Measurements from ENCODE around the gene ROBO3.

The ROBO3 gene

DNA sequence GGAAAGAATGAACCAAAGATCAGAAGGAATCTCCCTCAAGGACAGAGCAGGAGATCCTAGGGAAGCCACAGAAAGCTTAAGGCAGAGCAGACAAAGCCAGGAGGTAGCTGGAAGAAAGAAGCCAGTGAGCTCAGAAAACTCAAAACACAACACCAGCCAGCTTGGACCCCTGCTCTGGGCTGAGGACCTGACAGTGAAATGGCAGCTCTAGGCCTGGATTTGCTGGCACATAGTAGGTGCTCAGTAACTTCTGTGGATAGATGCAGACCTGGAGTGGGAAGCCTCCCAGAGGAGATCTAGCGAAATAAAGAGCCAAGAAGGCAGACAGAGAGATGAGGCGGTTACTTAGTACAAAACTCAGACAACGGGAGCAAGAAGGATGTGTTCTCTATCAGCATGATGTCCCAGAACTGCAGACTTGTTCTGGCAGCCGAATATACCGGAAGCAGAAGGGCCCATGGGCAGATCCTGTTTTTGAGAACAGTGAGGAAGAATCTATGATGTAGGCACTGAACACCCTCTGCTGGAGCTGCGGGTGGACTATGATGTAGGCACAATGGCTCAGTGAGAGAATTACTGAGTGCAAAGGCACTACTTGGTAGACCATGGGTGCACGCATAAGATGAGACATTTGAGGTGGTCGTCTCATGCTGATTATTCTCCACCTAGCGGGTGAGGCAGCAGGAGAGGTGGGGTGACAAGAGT is 27.7 kb downstream of the ROBO3 start:
- DNase-seq (ENCODE audit: low read depth): no peak

- DNase-seq (ENCODE audit: low read depth): no peak
Observed at GRCh38 chr11:124893781-124894401, 28.7 kb downstream of the ROBO3 start.

GRCh38 chr11:124894606-124895430 is 29.6 kb downstream of the ROBO3 start:
- DNase-seq (ENCODE audit: low read depth): no peak

DNA sequence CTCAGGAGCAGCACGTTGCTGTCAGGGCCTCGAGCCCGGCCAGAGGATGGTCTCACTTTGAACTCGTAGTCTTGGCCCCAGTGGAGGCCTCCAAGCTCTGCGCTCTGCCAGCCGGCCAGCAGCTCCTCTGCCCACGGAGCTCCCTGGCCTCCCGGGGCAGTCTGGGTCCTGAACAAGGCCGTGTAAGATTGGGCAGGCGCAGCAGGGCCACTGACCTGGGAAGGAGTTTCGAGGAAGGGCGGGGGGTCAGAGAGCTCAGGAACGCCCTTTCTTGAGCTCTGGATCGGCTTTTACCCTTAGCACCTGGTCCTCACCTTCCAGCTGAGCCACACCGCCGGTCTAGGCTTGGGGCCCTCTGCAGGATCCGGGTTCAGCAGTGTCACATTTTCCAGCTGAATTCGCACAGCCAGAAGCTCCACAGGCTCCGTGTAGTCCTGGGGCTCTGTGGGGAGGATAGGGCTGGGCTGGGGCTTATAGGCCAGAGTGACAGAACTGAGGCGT is 30.3 kb downstream of the ROBO3 start:
- DNase-seq (ENCODE audit: low read depth): no peak

DNA sequence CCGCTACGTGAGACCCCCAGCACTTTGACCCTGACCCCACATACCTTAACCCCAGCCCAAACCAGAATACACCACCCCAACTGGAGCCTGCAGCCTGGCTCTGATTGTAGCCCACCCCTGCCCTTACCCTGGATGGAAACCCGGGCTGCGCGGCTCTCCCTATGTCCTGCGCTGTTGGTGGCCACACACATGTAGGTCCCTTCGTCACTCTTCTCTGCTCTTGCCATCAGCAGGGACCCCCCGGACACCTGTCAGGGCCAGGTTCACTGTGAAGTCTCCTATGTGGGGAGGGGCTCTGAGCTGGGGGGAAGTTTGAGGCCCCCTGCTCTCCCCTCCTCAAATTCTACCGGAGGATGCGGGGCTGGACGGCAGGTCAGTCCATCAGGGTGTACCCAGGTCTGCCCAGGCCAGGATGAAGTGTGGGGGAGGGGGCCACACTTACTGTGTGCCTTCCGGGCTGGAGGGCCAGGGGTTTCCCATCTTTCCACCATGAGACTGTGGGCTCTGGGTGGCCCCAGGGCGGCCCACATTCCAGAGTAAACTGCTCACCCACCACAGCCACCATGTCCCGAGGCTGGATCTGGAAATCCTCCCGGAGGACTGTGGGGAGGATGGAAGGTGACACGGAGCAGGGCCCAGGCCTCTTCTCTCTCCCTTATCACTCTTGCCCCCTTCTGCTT is 31.0 kb downstream of the ROBO3 start:
- no peak for DNase-seq (ENCODE audit: low read depth)

DNA sequence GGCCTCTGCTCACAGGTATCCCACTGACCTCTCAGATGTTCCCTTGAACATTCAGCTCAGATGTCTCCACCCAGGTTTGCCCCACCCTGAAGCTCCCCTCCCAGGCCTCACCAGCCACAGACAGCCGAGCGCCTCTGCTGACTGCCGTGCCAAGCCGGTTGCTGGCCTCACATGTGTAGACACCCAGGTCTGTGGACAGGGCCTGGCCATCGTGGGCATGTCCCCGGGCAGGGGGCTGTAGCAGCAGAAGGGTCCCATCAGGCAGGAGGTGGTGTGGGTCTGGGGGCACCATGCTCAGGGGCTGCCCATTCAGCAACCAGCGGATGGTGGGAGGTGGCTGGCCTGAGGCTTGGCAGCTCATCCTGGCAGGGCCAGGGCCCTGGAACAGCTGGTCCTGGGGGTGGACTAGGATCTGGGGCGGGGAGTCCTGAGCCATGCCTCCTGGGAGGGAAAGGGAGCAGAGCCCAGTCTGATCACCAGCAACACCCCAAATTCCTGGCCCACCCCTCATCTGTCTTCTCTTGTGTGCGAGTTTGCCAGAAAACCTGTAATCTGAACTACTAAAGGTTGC is 31.7 kb downstream of the ROBO3 start:
- no peak for DNase-seq (ENCODE audit: low read depth)

DNA sequence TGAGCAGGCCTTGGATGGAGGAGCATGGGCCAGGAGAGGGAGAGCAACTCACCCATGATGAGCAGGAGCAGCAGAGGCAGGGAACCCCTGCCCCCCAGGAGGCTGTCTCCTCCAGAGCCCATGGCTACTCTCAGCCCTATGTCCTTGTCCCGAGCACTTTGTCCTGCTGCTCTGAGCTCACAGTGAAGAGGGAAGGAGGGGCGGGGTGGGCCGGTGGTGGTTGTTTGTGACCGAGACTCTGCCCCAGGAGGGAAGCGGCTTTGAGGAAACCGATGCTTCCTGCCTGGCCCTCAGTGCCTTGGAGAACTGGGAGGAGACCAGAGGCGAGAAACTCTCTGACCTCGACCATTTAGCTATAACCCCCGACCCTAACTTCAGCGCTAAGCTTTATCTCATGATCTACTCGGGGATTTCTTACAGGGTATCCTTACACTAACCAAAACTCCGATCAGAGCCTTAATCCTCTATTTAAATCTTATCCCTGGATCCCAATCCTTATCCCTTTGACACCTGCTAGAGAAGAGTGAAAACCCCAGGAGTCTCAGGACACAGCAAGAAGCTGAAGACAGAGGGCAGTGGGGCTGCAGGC is 32.5 kb downstream of the ROBO3 start, which contains the start of gene ROBO4:
TSS of gene ROBO4 (minus strand) at position 192 of the 589 bp plus-strand sequence. CDS start at position 122, 70 bp downstream.
- DNase-seq (ENCODE audit: low read depth): no peak

- DNase-seq (ENCODE audit: low read depth): no peak
Observed at GRCh38 chr11:124898263-124898680, 33.0 kb downstream of the ROBO3 start.

DNA sequence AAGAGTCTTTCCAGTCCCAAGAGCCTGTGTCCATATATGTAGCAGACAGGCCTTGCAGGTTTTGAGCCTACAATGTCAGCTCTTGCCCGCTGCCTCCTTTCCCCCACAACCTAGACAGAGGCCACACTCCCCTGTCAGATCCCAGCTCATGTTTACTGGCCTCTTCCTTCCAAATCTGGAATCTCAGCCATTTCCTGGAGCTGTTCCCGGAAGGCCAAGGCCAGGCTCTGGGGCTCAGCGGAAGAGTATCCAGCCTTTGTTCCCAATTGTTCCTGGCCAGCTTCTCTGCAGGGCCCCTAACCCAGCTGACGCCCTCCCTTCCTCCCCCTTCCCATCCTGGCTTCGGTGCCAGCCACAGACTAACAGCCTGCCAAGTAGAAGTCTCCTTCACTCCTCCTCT is 33.5 kb downstream of the ROBO3 start:
- no peak for DNase-seq (ENCODE audit: low read depth)

GRCh38 chr11:124899383-124900145 is 34.3 kb downstream of the ROBO3 start:
- DNase-seq (ENCODE audit: low read depth): no peak

DNA sequence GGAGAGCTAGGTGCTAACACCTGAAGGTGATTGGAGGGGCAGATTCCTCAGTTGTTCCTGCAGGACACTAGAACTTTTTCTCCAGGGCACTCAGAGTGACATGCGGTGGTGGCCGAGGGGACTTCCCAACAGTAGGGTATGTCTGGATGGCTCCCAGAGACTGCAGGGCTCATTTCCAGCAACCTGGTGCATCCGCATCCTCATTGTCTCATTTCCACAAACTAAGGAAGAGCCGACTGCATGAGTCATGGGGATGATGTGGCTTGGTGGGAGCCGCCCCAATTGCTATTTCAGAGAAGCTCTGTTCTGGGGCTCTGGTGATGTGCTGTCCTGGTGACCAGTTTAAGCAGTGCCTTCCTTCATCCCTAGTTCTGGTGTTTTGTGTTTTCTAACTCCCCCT is 35.2 kb downstream of the ROBO3 start:
- no peak for DNase-seq (ENCODE audit: low read depth)

DNA sequence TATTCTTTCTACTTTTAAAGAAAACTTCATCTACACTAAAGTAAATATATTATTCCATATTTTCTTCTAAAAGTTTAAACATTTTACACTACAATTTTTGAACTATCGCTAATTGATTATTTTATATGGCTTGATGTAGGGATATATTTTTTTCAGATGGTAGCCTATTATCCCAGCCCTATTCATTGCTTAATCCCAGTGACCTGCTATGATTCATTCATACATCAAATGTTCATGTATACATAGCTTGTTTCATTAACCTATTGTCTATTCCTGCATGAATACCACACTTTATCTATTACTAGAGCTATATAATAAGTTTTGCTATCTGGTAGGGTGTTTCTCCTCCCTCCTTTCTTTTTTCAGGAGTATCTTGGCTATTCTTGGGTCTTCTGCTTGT is 37.4 kb downstream of the ROBO3 start:
- DNase-seq (ENCODE audit: low read depth): no peak

- no peak for DNase-seq (ENCODE audit: low read depth)
Observed at GRCh38 chr11:124915541-124916369, 50.5 kb downstream of the ROBO3 start.

DNA sequence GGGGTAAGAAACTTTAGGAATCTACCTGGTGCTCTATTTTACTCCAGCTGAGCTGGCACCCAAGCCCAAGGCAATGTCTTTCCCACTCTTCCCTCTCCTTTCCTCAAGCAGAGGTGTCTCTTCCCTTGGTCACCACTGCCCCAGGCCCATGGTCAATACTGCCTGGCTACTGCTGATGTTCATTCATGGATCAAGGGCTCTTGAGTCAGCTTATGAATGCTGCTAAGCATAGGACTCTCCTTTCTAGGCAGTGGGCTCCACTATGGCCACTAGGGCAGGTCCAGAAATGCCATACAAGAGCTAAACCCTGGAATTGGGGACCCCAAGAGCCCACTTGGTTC is 51.1 kb downstream of the ROBO3 start:
- no peak for DNase-seq (ENCODE audit: low read depth)

- no peak for DNase-seq (ENCODE audit: low read depth)
Observed at GRCh38 chr11:124917115-124917637, 51.9 kb downstream of the ROBO3 start.

GRCh38 chr11:124918950-124919349 is 53.7 kb downstream of the ROBO3 start, which contains the start of gene HEPN1:
Gene HEPN1 (plus strand): TSS chr11:124919250.
- no peak for DNase-seq (ENCODE audit: low read depth)

DNA sequence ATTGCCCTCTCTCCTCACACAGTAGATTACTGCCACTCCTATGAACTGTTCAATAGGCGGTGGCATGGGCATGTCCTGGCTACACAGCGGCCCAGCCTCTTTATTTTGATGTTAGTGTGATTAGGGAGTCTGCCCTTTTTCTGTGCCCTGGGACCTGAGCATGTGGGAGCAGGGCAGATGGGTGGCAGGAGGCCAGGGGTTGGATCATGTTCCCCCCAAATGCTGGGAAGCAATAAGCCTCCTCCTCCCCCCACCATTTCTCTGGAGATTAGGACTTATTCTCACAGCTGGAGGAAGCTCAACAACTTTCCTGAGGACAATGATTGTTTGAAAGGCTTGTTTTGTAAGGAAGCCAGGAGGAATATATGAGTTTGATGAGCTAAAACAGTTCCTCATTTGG is 54.7 kb downstream of the ROBO3 start:
- DNase-seq (ENCODE audit: low read depth): no peak

DNA sequence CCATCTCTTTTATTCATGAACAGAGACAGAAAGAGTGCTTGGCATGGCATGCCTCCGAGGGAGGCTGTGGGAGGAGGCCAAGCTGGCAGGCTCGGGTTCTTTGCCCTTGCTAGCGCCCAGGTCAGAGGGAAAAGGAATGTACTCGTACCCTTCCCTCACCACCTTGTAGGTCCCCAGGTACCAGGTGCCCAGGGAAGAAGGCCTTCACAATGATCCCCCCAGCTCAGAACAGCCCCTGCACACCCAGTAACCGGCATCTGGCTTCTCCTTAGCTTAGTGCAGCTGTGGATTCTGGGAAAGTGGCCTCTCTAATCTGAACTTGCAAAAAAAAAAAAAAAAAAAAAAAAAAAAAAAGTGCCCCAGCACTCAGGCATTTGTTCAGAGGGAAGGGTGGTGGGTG is 55.1 kb downstream of the ROBO3 start:
- DNase-seq (ENCODE audit: low read depth): no peak

GRCh38 chr11:124920870-124921609 is 55.8 kb downstream of the ROBO3 start:
- DNase-seq (ENCODE audit: low read depth): peak; percentile 50

All from stimulated activated CD8-positive, alpha-beta memory T cell treated with anti-CD3 and anti-CD28 coated beads, Interleukin-7, amount 100 ng/mL, for 24 hours (primary cell).